HCT116 (cell line): Measurements from ENCODE around the gene SPG11. TPM values are rescaled to one million over a fixed set of nuclear protein-coding genes. Genes with fewer than 3 reads are reported as not detected.

ENCODE experiments used
- ATAC-seq: fragments of 200-7000 bp; cut with Tn5 transposase; 2 replicates; pipeline ENCODE4 v1.9.1; 2020; ENCODE audit warnings: mild to moderate bottlenecking, moderate library complexity
- BruUV-seq: library from RNA; stranded (reverse); fragments of 400-500 nt; replicated peaks from 2 replicates; lab custom pipeline; 2021; lab: Mats Ljungman, UMichigan
- CTCF ChIA-PET: fragments of 300-600 bp; sonication (Branson Sonifier 250); formaldehyde crosslinking; loops from one replicate; lab custom pipeline; 2021; ENCODE audit warnings: antibody characterized with exemption; lab: Charles Lee
- POLR2A ChIA-PET: fragments of 300-600, 350-600 bp; sonication (Branson Sonifier 250); formaldehyde crosslinking; loops from one replicate; lab custom pipeline; 2021; ENCODE audit warnings: antibody characterized with exemption; lab: Charles Lee
- RAD21 ChIA-PET, 2 experiments: fragments of 300-600 bp; sonication (Branson Sonifier 250); formaldehyde crosslinking; loops; one replicate each; lab custom pipeline; 2023; ENCODE audit warnings: low total read pairs in 2 of 2; ENCODE audit not compliant: uncharacterized antibody in 2 of 2, unreplicated experiment in 2 of 2, low non-redundant PET in 1 of 2; lab: Charles Lee
- DNase-seq: peaks from one replicate; pipeline ENCODE4 v3.0.0-alpha.2; 2010; ENCODE audit warnings: low read depth, low spot score
- H2AFZ ChIP-seq: fragments of 200-600 bp; shearing (Covaris generic), sonication (generic); 2 replicates; pipeline ENCODE4 v1.6.1; 2017; ENCODE audit warnings: low read depth, mixed run types, mixed read lengths, antibody characterized with exemption, low read length; ENCODE audit not compliant: poor library complexity, severe bottlenecking
- H3K27ac ChIP-seq: 2 replicates; pipeline ENCODE4 v1.5.1; 2012; ENCODE audit warnings: low read depth, low read length
- H3K27me3 ChIP-seq: fragments of 200-600 bp; sonication (generic); 2 replicates; pipeline ENCODE4 v1.6.1; 2016; ENCODE audit warnings: mixed run types, low read length, mixed read lengths; ENCODE audit not compliant: insufficient read depth
- H3K36me3 ChIP-seq, 2 experiments: fragments of 200-500 bp in 1 of 2; fragments of 200-600 bp in 1 of 2; sonication (Bioruptor generic) in 1 of 2; sonication (generic) in 1 of 2; 2 replicates each; pipeline versions ENCODE4 v1.5.1 to v1.6.1; 2014 to 2016; ENCODE audit warnings: low read length in 2 of 2, inconsistent platforms in 1 of 2, mixed read lengths in 1 of 2, mixed run types in 1 of 2; ENCODE audit not compliant: insufficient read depth in 2 of 2, control insufficient read depth in 1 of 2
- H3K4me1 ChIP-seq, 2 experiments: fragments of 200-600 bp in 1 of 2; sonication (generic) in 1 of 2; 2 replicates each; pipeline versions ENCODE4 v1.5.1 to v1.6.1; 2012 to 2017; ENCODE audit warnings: low read length in 2 of 2, inconsistent platforms in 1 of 2, mild to moderate bottlenecking in 1 of 2, mixed read lengths in 1 of 2, mixed run types in 1 of 2, moderate library complexity in 1 of 2; ENCODE audit not compliant: insufficient read depth in 2 of 2, control insufficient read depth in 1 of 2
- H3K4me2 ChIP-seq: fragments of 200-600 bp; sonication (generic); 2 replicates; pipeline ENCODE4 v1.6.1; 2017; ENCODE audit warnings: mixed run types, low read length, mixed read lengths
- H3K4me3 ChIP-seq, 2 experiments: fragments of 200-600 bp in 1 of 2; sonication (generic) in 1 of 2; replicated peaks in 1 of 2; 2 replicates each; pipeline ENCODE4 v1.5.1; 2011 to 2016; ENCODE audit warnings: low read length in 2 of 2, control low read depth in 1 of 2, low read depth in 1 of 2, mild to moderate bottlenecking in 1 of 2, mixed read lengths in 1 of 2, mixed run types in 1 of 2
- H3K79me2 ChIP-seq: fragments of 200-600 bp; sonication (generic); 2 replicates; pipeline ENCODE4 v1.6.1; 2017; ENCODE audit warnings: mild to moderate bottlenecking, mixed run types, low read length, moderate library complexity, mixed read lengths; ENCODE audit not compliant: insufficient read depth
- H3K9ac ChIP-seq: fragments of 200-600 bp; sonication (generic); 2 replicates; pipeline ENCODE4 v1.6.1; 2016; ENCODE audit warnings: low read length, mixed read lengths
- H3K9me2 ChIP-seq: fragments of 200-600 bp; sonication (generic), shearing (Covaris generic); 2 replicates; pipeline ENCODE4 v1.6.1; 2017; ENCODE audit warnings: mixed run types, mild to moderate bottlenecking, moderate library complexity; ENCODE audit not compliant: insufficient read depth
- H3K9me3 ChIP-seq, 2 experiments: fragments of 200-500 bp in 1 of 2; fragments of 200-600 bp in 1 of 2; sonication (Bioruptor generic) in 1 of 2; sonication (generic) in 1 of 2; 2 replicates each; pipeline ENCODE4 v1.6.1; 2014 to 2017; ENCODE audit warnings: low read length in 2 of 2, mixed read lengths in 2 of 2, inconsistent platforms in 1 of 2, low read depth in 1 of 2, mild to moderate bottlenecking in 1 of 2, mixed run types in 1 of 2, moderate library complexity in 1 of 2; ENCODE audit not compliant: control insufficient read depth in 1 of 2, insufficient read depth in 1 of 2
- H4K20me1 ChIP-seq: fragments of 200-600 bp; sonication (generic), shearing (Covaris generic); 2 replicates; pipeline ENCODE4 v1.6.1; 2017; ENCODE audit warnings: mixed run types, mild to moderate bottlenecking, moderate library complexity; ENCODE audit not compliant: insufficient read depth
- CBX3 ChIP-seq: IDR thresholded peaks from 2 replicates; pipeline ENCODE4 v1.6.1; 2012; ENCODE audit warnings: low read depth
- CEBPB ChIP-seq: IDR thresholded peaks from 2 replicates; pipeline ENCODE4 v1.6.1; 2012; ENCODE audit warnings: low read depth
- EGR1 ChIP-seq: IDR thresholded peaks from 2 replicates; pipeline ENCODE4 v1.6.1; 2012; ENCODE audit warnings: low read depth
- ELF1 ChIP-seq: IDR thresholded peaks from 2 replicates; pipeline ENCODE4 v1.6.1; 2012; ENCODE audit warnings: low read depth, borderline replicate concordance
- EZH2 ChIP-seq: fragments of 200-600 bp; sonication (generic); IDR thresholded peaks from 2 replicates; pipeline ENCODE4 v1.6.1; 2017; ENCODE audit warnings: antibody characterized with exemption, mixed run types
- EZH2phosphoT487 ChIP-seq: fragments of 200-600 bp; IDR thresholded peaks from 2 replicates; pipeline ENCODE4 v1.6.1; 2018; ENCODE audit warnings: antibody characterized with exemption, borderline replicate concordance
- FOSL1 ChIP-seq: IDR thresholded peaks from 2 replicates; pipeline ENCODE4 v1.6.1; 2012; ENCODE audit warnings: low read depth
- POLR2A ChIP-seq: IDR thresholded peaks from 2 replicates; pipeline ENCODE4 v1.7.0; 2011; ENCODE audit warnings: borderline replicate concordance; ENCODE audit not compliant: insufficient read depth, insufficient read length; ENCODE audit errors: extremely low read depth
- POLR2AphosphoS5 ChIP-seq: IDR thresholded peaks from 2 replicates; pipeline ENCODE4 v1.6.1; 2011; ENCODE audit warnings: mild to moderate bottlenecking, low read depth, low read length, moderate library complexity
- RAD21 ChIP-seq: IDR thresholded peaks from 2 replicates; pipeline ENCODE4 v1.6.1; 2012; ENCODE audit warnings: low read depth, mild to moderate bottlenecking
- SIN3A ChIP-seq: IDR thresholded peaks from 2 replicates; pipeline ENCODE4 v1.6.1; 2012; ENCODE audit warnings: low read depth
- SP1 ChIP-seq: IDR thresholded peaks from 2 replicates; pipeline ENCODE4 v1.6.1; 2012; ENCODE audit warnings: low read depth
- TCF7L2 ChIP-seq: IDR thresholded peaks from 2 replicates; pipeline ENCODE4 v1.7.0; 2011; ENCODE audit warnings: borderline replicate concordance, inconsistent platforms; ENCODE audit not compliant: insufficient read depth, insufficient read length; ENCODE audit errors: extremely low read depth
- YY1 ChIP-seq: IDR thresholded peaks from 2 replicates; pipeline ENCODE4 v1.6.1; 2011; ENCODE audit warnings: low read length, low read depth, moderate library complexity, mild to moderate bottlenecking; ENCODE audit not compliant: insufficient replicate concordance; ENCODE audit errors: extremely low read depth
- ZNF274 ChIP-seq: fragments of 200-500 bp; sonication (Bioruptor generic); IDR thresholded peaks from 2 replicates; pipeline ENCODE4 v1.6.1; 2014; ENCODE audit warnings: mild to moderate bottlenecking, low read depth, low read length, inconsistent platforms
- intact Hi-C: fragments of 100-400 bp; cut with micrococcal nuclease; formaldehyde crosslinking; loops from 2 replicates; pipeline ENCODE4 v1.10.0; 2022
- total RNA-seq: library from RNA; stranded (reverse); gene quantifications from one replicate; pipeline ENCODE4 v1.2.1, GENCODE V29; 2021; ENCODE audit not compliant: unreplicated experiment
- TF ChIP-seq, protein P1 (sequence below): IDR thresholded peaks from 2 replicates; pipeline ENCODE4 v1.6.1; 2012
- TF ChIP-seq, protein P2 (sequence below), 3 experiments: fragments of 200-600 bp in 1 of 3; sonication (generic) in 1 of 3; IDR thresholded peaks in 2 of 3; conservative IDR thresholded peaks in 1 of 3; 2 replicates each; pipeline ENCODE4 v1.5.1; 2012 to 2017; ENCODE audit warnings: low read depth in 2 of 3, low read length in 2 of 3, antibody characterized with exemption in 1 of 3, borderline replicate concordance in 1 of 3, control low read depth in 1 of 3, mild to moderate bottlenecking in 1 of 3, mixed read lengths in 1 of 3, mixed run types in 1 of 3, moderate library complexity in 1 of 3; ENCODE audit not compliant: insufficient read depth in 1 of 3
- TF ChIP-seq, protein P3 (sequence below): IDR thresholded peaks from 2 replicates; pipeline ENCODE4 v1.6.1; 2012

The SPG11 gene
- total RNA-seq, 1 experiment from 2014 or later, result 34.8 TPM

DNA sequence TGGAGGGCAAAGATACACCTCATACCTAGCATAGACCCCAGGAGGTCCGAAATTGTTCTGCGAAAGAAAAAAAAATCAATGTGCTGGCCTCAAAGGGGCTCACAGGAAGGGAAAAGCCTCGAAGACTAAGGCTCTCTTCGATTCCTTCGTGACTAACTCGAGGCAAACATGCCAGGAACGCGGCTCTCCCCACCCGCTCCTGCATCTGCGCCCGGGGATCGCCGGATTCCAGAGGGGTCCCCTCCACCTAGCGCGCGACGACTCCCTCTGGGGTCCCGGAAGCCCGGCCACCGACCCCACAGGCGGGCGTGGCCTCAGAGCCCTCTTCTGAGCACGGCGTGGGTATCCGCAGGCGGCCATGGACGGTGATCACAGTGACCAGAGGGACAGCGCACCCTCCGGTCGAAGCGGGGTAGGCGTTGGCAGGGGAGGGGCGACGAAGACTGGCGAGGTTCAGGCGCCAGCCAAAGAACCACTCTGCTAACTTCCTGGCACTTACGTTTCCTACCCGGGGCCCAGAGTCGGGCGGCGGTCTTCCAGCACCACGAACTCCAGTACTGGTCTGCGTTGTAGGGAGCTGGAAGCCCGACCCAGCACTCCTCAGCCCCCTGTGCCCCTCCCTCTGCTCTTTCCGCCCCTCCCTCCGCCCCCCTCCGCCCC, 127.0 kb downstream of the SPG11 start (continued):
- peak; percentile 80; the same call in 1 of the 2 replicates for TF ChIP-seq POLR2AphosphoS5
- TF ChIP-seq, protein P1, sequence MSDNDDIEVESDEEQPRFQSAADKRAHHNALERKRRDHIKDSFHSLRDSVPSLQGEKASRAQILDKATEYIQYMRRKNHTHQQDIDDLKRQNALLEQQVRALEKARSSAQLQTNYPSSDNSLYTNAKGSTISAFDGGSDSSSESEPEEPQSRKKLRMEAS, result peak; percentile 53; the same call in 1 of the 2 replicates
- TF ChIP-seq POLR2A, result peak; percentile 73
- TF ChIP-seq RAD21, result 0 out of 2 replicates have a peak, but pooled peaks have one; percentile 10

DNA sequence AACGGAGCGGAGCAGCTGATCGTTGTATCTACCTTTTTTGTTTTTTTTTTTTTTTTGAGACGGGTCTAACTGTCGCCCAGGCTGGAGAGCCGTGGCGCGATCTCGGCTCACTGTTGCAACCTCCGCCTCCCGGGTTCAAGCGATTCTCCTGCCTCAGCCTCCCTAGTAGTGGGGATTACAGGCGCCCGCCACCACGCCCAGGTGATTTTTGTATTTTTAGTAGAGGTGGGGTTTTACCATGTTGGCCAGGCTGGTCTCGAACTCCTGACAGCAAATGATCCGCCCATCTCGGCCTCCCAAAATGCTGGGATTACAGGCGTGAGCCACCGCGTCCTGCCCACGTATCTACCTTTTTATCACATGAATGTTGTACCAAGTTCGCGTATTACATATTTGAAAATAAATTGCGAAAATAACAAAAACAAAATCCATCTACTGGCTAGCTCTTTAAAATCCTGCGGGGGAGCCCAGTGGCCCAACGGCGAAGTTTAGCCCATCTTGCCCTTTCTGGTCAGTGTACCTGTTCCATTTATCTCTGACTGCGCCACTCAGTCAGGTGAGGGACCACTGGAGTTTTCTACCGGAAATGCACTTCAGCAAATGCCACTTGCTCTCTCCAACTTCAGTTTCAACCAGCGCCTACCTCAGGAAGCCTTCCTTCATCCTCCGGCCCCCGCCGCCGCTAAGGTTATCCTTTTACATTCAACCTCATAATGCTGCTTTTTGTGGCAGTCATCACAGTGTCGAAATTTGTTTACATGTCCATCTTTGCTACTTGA, 127.8 kb downstream of the SPG11 start:
- Histone ChIP-seq H3K4me2 (peak overlapping the region; percentile 87), H3K9me2 (no peaks in the 10 kb centered on the region), H2AFZ (no peak overlapping the region), H3K4me3 (peak overlapping the region; percentile 53 to 69), H3K36me3 (peaks cover 2 to 12% of the 10 kb centered on the region in 2 experiments), H3K27ac (peak overlapping the region; percentile 97), H3K27me3 (no peaks in the 10 kb centered on the region), H3K79me2 (peaks cover 46% of the 10 kb centered on the region), H3K4me1 (peaks cover 9 to 22% of the 10 kb centered on the region in 2 experiments; a peak in 3 of 4 replicates), H3K9me3 (no peaks in the 10 kb centered on the region), H3K9ac (peak overlapping the region; percentile 74), H4K20me1 (peaks cover 15% of the 10 kb centered on the region; the same call in 1 of the 2 replicates)
- RAD21 ChIA-PET, result no interaction called here
- TF ChIP-seq POLR2A, result no peak
- TF ChIP-seq, protein P2, sequence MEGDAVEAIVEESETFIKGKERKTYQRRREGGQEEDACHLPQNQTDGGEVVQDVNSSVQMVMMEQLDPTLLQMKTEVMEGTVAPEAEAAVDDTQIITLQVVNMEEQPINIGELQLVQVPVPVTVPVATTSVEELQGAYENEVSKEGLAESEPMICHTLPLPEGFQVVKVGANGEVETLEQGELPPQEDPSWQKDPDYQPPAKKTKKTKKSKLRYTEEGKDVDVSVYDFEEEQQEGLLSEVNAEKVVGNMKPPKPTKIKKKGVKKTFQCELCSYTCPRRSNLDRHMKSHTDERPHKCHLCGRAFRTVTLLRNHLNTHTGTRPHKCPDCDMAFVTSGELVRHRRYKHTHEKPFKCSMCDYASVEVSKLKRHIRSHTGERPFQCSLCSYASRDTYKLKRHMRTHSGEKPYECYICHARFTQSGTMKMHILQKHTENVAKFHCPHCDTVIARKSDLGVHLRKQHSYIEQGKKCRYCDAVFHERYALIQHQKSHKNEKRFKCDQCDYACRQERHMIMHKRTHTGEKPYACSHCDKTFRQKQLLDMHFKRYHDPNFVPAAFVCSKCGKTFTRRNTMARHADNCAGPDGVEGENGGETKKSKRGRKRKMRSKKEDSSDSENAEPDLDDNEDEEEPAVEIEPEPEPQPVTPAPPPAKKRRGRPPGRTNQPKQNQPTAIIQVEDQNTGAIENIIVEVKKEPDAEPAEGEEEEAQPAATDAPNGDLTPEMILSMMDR (IDR thresholded peaks at IDR 0.05 in 2 of 3, conservative IDR thresholded peaks at IDR 0.05 in 1 of 3; ENCODE audit: borderline replicate concordance in 1 of 3, insufficient read depth in 1 of 3, low read depth in 2 of 3, low read length in 2 of 3), result no peak
- no peak for TF ChIP-seq EZH2
- TF ChIP-seq, protein P3, sequence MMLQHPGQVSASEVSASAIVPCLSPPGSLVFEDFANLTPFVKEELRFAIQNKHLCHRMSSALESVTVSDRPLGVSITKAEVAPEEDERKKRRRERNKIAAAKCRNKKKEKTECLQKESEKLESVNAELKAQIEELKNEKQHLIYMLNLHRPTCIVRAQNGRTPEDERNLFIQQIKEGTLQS, result no peak
- TF ChIP-seq POLR2AphosphoS5, result no peak
- no peak for TF ChIP-seq TCF7L2
- TF ChIP-seq ZNF274, result no peak
- TF ChIP-seq SIN3A, result no peak
- no peak for TF ChIP-seq SP1
- no peak for TF ChIP-seq EZH2phosphoT487
- no peak for TF ChIP-seq CEBPB
- TF ChIP-seq YY1, result no peak
- TF ChIP-seq CBX3, result no peak
- TF ChIP-seq FOSL1, result no peak
- no peak for TF ChIP-seq EGR1
- no peak for TF ChIP-seq ELF1
- TF ChIP-seq, protein P1, result no peak
- POLR2A ChIA-PET, result no interaction called here
- intact Hi-C loops, result no loop called here
- TSS peak; percentile 77 for BruUV-seq
- CTCF ChIA-PET, result interaction anchor here (2.5 kb wide), 1 partner anchor 11 kb away, joined by 8 read pairs; no protein-coding TSS in a partner anchor
- no peak for ATAC-seq
- DNase-seq, result no peak
